ENCODE data around the gene SYNDIG1.

DNA sequence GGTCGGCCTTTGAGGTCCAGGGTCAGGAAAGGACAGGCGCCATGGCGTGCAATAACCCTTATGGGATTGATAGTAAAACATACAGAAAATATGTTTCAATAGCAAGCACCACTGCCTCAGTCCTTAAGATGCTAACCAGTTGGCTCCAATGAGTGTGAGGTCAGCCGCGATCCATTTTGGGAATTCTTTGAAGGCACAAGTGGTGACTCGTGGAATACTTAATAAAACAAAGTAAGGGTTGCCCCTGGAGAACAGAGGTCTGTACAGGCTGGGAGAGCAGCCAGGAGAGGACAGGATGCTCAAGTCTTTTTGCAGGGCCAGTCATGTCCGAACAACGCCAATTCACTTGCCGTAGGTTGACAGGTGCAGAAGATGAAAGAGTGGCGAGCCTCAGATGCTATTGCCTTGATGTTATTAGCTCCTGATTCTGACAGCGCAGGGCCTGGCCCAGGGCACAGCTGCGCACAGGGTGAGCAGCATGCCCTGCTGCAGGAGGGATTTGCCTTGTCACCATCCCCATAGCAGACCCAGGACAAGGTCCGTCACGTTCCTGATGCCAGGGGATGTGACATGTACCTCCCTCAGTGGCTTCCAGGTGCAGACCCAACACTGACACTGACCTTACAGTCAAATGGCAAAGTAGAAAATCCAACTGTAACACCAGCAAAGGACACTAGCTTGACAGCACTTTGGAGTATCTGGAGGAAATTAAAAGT, 21.8 kb downstream of the SYNDIG1 start:
- TF ChIP-seq, protein P1, sequence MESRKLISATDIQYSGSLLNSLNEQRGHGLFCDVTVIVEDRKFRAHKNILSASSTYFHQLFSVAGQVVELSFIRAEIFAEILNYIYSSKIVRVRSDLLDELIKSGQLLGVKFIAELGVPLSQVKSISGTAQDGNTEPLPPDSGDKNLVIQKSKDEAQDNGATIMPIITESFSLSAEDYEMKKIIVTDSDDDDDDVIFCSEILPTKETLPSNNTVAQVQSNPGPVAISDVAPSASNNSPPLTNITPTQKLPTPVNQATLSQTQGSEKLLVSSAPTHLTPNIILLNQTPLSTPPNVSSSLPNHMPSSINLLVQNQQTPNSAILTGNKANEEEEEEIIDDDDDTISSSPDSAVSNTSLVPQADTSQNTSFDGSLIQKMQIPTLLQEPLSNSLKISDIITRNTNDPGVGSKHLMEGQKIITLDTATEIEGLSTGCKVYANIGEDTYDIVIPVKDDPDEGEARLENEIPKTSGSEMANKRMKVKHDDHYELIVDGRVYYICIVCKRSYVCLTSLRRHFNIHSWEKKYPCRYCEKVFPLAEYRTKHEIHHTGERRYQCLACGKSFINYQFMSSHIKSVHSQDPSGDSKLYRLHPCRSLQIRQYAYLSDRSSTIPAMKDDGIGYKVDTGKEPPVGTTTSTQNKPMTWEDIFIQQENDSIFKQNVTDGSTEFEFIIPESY (IDR thresholded peaks at IDR 0.05; ENCODE audit: borderline replicate concordance, low read depth): no peak
- TF ChIP-seq TEAD4 (IDR thresholded peaks at IDR 0.05; ENCODE audit: borderline replicate concordance, insufficient read depth): no peak
- TF ChIP-seq NFIC (IDR thresholded peaks at IDR 0.05; ENCODE audit: borderline replicate concordance): no peak
- TF ChIP-seq, protein P2, sequence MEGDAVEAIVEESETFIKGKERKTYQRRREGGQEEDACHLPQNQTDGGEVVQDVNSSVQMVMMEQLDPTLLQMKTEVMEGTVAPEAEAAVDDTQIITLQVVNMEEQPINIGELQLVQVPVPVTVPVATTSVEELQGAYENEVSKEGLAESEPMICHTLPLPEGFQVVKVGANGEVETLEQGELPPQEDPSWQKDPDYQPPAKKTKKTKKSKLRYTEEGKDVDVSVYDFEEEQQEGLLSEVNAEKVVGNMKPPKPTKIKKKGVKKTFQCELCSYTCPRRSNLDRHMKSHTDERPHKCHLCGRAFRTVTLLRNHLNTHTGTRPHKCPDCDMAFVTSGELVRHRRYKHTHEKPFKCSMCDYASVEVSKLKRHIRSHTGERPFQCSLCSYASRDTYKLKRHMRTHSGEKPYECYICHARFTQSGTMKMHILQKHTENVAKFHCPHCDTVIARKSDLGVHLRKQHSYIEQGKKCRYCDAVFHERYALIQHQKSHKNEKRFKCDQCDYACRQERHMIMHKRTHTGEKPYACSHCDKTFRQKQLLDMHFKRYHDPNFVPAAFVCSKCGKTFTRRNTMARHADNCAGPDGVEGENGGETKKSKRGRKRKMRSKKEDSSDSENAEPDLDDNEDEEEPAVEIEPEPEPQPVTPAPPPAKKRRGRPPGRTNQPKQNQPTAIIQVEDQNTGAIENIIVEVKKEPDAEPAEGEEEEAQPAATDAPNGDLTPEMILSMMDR (IDR thresholded peaks at IDR 0.05): no peak
- no peak for TF ChIP-seq POLR2AphosphoS5 (IDR thresholded peaks at IDR 0.05; ENCODE audit: low read depth, low read length)

Data from SK-N-SH (cell line).